Stimulated activated memory B cell treated with anti-CD40 and anti-IgM and Interleukin-4, amounts not matched to agents 10 μg/mL and 1 μg/mL and 100 μg/mL, for 72 hours (primary cell): ENCODE results near the gene OGG1.
"Not testable (repeated sequence)": the region's sequence is repeated elsewhere in the genome, so short reads cannot be mapped to it uniquely, and the experiment has no call there.

Source experiments
- ATAC-seq: fragments of 150-1000 bp; cut with Tn5 transposase; 2 replicates; pipeline ENCODE4 v1.10.0; 2021
- H3K27ac Mint-ChIP-seq: one replicate; pipeline ENCODE4 v1.8.0; 2022; ENCODE audit warnings: mild to moderate bottlenecking, mixed read lengths
- H3K27me3 Mint-ChIP-seq: one replicate; pipeline ENCODE4 v1.8.0; 2022; ENCODE audit warnings: mixed read lengths
- H3K36me3 Mint-ChIP-seq: one replicate; pipeline ENCODE4 v1.8.0; 2022; ENCODE audit warnings: mixed read lengths
- H3K4me1 Mint-ChIP-seq: one replicate; pipeline ENCODE4 v1.8.0; 2022; ENCODE audit warnings: mixed read lengths
- H3K4me3 Mint-ChIP-seq: one replicate; pipeline ENCODE4 v1.8.0; 2022; ENCODE audit warnings: mild to moderate bottlenecking, moderate library complexity, mixed read lengths
- H3K9me3 Mint-ChIP-seq: one replicate; pipeline ENCODE4 v1.8.0; 2022; ENCODE audit warnings: mixed read lengths

The OGG1 gene

DNA sequence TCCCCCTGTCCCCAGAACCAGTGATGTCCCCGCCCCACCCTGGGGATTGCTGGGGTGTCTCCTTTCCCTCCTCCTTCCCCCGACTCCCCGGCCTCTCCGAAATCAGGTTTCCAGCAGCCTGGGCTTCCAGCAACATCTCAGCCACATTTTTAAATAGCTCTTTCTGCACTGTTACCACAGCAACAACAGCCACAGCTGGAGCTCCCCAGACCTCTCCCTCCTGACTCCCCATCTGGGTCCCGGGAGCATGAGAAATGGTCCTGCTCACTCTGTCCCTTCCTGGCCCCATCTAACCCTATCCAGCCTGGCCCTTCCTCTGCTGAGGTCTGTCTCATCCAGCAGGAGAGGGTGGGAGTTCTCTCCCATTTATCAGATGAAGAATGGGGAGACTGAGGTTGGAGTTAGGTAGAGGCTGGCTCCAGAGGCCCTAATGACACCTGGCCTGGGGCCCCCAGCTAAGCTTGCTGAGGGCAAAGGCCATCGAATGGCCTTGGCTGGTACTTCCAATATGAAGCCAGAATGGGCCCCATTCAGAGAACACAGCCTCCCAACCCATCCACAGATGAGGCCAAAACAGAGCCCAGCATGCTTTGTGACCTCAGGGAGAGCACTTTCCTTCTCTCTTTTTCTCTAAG, 18.5 kb downstream of the OGG1 start:
- peaks cover 33% of the 10 kb centered on the region for H3K4me1 Mint-ChIP-seq
- peaks cover 20% of the 10 kb centered on the region for H3K27me3 Mint-ChIP-seq
- no peak for ATAC-seq
- H3K27ac Mint-ChIP-seq: peak overlapping the region; percentile 26
- H3K4me3 Mint-ChIP-seq: no peak overlapping the region
- H3K9me3 Mint-ChIP-seq: no peaks in the 10 kb centered on the region
- H3K36me3 Mint-ChIP-seq: peaks cover 5% of the 10 kb centered on the region

DNA sequence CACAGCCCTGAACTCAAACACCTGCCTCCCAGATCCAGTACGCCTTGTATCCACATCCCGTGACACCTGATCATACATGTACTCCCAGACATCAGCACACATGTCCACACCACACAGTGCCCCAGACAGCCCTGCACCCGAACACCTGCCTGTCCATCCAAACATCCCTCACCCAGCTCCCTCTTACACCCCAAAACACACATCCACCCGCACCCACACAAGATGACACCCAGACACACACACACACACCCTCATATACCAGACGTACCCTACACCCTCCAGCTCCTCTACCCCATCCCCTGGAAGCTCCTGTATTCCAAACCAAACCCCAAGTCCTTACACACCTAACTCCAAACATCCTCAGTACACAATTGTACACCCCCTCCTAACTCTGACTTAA, 19.3 kb downstream of the OGG1 start:
- ATAC-seq: no peak
- peak overlapping the region; percentile 55 for H3K4me3 Mint-ChIP-seq
- peak overlapping the region; percentile 3 for H3K27ac Mint-ChIP-seq
- peaks cover 5% of the 10 kb centered on the region for H3K36me3 Mint-ChIP-seq
- peaks cover 33% of the 10 kb centered on the region for H3K4me1 Mint-ChIP-seq
- H3K27me3 Mint-ChIP-seq: peaks cover 20% of the 10 kb centered on the region
- no peaks in the 10 kb centered on the region for H3K9me3 Mint-ChIP-seq

GRCh38 chr3:9769426-9770275, 19.9 kb downstream of the OGG1 start, which contains the start of gene CAMK1:
Gene CAMK1, minus strand, starts transcription at chr3:9769947. Its CDS starts 2,198 bp downstream, at chr3:9767749.
- Mint-ChIP-seq H3K4me1 (peaks cover 33% of the 10 kb centered on the region), H3K27me3 (peaks cover 20% of the 10 kb centered on the region), H3K36me3 (peaks cover 5% of the 10 kb centered on the region), H3K9me3 (no peaks in the 10 kb centered on the region), H3K4me3 (peak within 1 kb of the TSS; percentile 55), H3K27ac (peak within 1 kb of the TSS; percentile 3)
- ATAC-seq: peak; percentile 85

DNA sequence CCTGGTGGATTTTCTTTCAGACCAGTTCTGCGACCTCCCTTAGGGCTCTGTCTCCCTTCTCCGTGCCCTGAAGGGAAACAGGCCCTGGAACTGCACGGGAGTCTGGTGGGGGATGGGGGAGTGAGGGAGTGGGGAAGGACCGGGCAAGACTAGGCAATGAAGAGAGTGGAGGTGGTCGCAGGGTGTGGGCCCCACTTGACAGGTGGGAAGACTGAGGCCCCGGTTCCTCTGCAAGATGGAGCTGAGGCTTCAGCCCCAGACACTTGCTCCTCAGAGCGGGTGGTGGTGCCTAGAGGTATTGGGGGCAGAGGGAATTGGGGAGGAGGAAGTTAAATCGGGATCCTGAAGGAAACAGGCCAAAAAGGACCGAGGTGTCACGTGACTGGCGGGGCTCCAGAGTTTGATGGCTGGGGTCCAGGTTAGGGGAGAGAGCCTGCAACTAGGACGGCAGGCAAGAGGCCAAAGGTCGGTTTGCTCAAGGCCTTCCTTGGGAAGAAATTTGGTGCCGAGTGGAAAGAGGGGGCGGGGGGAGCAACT, 20.6 kb downstream of the OGG1 start:
- peaks cover 33% of the 10 kb centered on the region for H3K4me1 Mint-ChIP-seq
- H3K27ac Mint-ChIP-seq: peak overlapping the region; percentile 3
- no peak for ATAC-seq
- H3K27me3 Mint-ChIP-seq: peaks cover 20% of the 10 kb centered on the region
- no peaks in the 10 kb centered on the region for H3K9me3 Mint-ChIP-seq
- H3K4me3 Mint-ChIP-seq: peak overlapping the region; percentile 55
- peaks cover 5% of the 10 kb centered on the region for H3K36me3 Mint-ChIP-seq

DNA sequence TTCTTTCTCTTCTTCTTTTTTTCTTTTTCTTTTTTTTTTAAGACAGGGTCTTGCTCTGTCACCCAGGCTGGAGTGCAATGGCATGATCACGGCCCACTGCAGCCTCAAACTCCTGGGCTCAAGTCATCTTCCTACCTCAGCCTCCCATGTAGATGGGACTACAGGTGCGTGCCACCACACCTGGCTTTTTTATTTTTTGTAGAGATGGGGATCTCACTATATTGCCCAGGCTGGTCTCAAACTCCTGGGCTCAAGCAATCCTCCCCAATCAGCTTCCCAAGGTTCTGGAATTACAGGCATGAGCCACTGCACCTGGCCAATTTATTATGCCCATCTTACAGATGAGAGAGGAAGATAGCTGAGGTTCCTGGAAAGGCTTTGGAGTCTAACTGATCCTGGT, 21.3 kb downstream of the OGG1 start:
- not testable (repeated sequence) for H3K36me3 Mint-ChIP-seq, ATAC-seq, H3K9me3 Mint-ChIP-seq
- peak overlapping the region; percentile 54 for H3K4me3 Mint-ChIP-seq
- H3K27ac Mint-ChIP-seq: peak overlapping the region; percentile 3
- H3K27me3 Mint-ChIP-seq: peaks cover 20% of the 10 kb centered on the region
- peaks cover 33% of the 10 kb centered on the region for H3K4me1 Mint-ChIP-seq

DNA sequence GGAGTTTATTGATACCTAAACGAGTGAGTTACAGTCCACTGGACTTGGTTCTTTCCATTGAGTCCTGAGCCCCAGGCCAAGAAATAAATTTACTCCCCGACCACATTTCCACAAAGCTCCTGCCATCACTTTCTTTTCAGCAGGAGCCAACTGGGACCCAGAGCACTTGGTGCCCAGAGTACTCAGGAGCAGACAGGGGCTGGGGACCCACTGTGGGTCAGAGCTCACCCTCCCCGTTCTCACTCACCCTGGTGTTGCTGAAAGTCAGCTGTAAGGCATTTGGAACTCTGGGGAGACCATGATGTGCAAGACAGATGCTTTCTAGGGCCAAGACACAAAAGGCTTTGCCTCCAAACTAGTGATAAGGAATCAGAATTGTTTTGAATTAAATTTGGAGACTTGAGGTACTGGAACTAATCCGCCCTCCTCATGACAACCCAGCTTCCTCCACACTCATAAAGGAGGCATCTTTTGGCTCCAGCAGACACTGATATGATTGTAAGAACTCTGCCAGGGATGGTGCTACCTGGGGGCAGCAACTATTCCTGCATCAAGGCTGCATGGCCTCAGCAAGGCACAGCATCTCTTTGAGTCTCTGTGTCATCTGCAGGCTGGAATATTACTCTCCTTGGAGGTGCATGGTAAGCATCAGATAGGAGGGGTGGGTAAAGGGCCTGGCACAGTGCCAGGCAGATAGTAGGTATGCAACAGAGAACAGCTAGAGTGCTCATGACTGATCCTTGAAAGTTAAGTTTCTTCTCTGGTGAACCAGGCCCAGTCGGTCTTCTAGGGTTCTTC, 27.3 kb downstream of the OGG1 start:
- Mint-ChIP-seq H3K9me3 (no peaks in the 10 kb centered on the region), H3K27me3 (no peaks in the 10 kb centered on the region), H3K4me1 (peaks cover 53% of the 10 kb centered on the region), H3K27ac (peak overlapping the region; percentile 97), H3K4me3 (no peak overlapping the region), H3K36me3 (peaks cover 10% of the 10 kb centered on the region)
- ATAC-seq: no peak

DNA sequence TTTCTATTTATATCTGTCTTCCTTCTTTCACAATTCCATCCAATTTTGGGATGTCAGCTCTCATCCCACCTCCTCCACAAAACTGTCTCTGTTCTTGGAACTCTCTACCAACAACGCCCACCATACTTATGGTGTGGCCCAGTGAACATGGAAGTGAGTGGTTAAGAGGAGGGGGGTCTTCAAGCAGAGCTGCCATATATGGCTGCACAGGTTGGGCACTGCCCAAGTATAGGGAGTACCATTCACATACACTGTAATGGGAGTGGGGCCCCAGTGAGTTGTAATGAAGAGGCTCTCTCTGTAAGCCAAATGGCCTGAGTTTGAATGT, 27.9 kb downstream of the OGG1 start:
- H3K36me3 Mint-ChIP-seq: peaks cover 15% of the 10 kb centered on the region
- no peak for ATAC-seq
- H3K4me1 Mint-ChIP-seq: peaks cover 59% of the 10 kb centered on the region
- H3K9me3 Mint-ChIP-seq: no peaks in the 10 kb centered on the region
- H3K27me3 Mint-ChIP-seq: no peaks in the 10 kb centered on the region
- peak overlapping the region; percentile 97 for H3K27ac Mint-ChIP-seq
- H3K4me3 Mint-ChIP-seq: no peak overlapping the region

GRCh38 chr3:9778143-9779074, 28.7 kb downstream of the OGG1 start:
- Mint-ChIP-seq H3K9me3 (no peaks in the 10 kb centered on the region), H3K27ac (peak overlapping the region; percentile 97), H3K27me3 (no peaks in the 10 kb centered on the region), H3K4me3 (no peak overlapping the region), H3K4me1 (peaks cover 63% of the 10 kb centered on the region), H3K36me3 (peaks cover 20% of the 10 kb centered on the region)
- peak; percentile 55 for ATAC-seq

DNA sequence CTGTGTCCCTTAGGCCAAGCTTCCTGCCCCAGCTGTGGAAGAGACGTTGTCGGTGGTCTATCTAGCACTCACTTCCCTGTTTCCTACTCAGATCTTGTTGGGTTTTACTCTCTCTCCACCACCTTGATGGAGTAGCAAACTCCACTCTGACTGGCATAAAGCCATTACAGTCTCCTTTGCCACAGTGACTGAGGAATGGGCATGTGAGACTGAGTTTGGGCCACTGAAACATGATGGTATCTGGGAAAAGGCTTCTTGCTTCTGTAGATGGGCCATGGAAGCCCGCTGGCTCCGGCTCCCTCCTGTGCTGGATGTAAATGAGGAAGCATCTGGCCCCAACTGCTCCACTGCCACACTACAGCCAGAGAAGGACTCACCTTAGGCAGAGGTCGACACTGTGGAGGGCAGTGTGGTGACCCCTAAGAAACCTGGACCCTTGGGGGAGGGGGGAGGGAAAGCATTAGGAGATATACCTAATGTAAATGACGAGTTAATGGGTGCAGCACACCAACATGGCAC, 29.4 kb downstream of the OGG1 start:
- Mint-ChIP-seq H3K27me3 (no peaks in the 10 kb centered on the region), H3K9me3 (no peaks in the 10 kb centered on the region), H3K4me3 (no peak overlapping the region), H3K4me1 (peaks cover 63% of the 10 kb centered on the region), H3K27ac (peak overlapping the region; percentile 97), H3K36me3 (peaks cover 27% of the 10 kb centered on the region)
- no peak for ATAC-seq

GRCh38 chr3:9779721-9780457, 30.1 kb downstream of the OGG1 start:
- ATAC-seq: peak; percentile 93
- H3K36me3 Mint-ChIP-seq: peaks cover 29% of the 10 kb centered on the region

GRCh38 chr3:9780458-9780812, 30.7 kb downstream of the OGG1 start:
- Mint-ChIP-seq H3K9me3 (no peaks in the 10 kb centered on the region), H3K4me3 (peak overlapping the region; percentile 55), H3K27ac (peak overlapping the region; percentile 97), H3K36me3 (peaks cover 35% of the 10 kb centered on the region), H3K4me1 (peaks cover 63% of the 10 kb centered on the region), H3K27me3 (no peaks in the 10 kb centered on the region)
- ATAC-seq: peak; percentile 1

More at GRCh38 chr3:9779721-9780457, 30.1 kb downstream of the OGG1 start:
- Mint-ChIP-seq H3K4me3 (peak overlapping the region; percentile 55), H3K27ac (peak overlapping the region; percentile 97), H3K4me1 (peaks cover 63% of the 10 kb centered on the region), H3K9me3 (no peaks in the 10 kb centered on the region), H3K27me3 (no peaks in the 10 kb centered on the region)

- Mint-ChIP-seq H3K9me3 (no peaks in the 10 kb centered on the region), H3K36me3 (peaks cover 40% of the 10 kb centered on the region), H3K4me1 (peaks cover 63% of the 10 kb centered on the region), H3K27me3 (no peaks in the 10 kb centered on the region), H3K27ac (peak overlapping the region; percentile 97), H3K4me3 (peak overlapping the region; percentile 55)
- no peak for ATAC-seq
Observed at GRCh38 chr3:9780910-9781309, 31.2 kb downstream of the OGG1 start.

DNA sequence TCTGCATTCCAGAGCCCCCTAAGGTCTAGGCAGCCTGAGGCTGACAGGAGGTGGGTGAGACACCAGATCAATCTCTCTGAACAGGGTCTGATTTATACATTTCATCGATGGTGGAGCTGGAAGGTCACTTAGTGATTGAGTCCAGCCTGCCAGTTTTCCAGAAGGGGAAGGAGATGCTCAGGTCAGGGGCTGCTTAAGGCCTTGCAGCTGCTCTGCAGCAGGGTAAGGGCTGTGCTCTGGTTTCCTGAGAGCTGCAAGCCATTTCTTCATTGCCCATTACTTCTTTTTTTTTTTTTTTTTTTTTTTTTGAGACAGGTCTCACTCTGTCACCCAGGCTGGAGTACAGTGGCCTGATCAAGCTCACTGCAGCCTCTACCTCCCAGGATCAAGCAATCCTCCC, 31.8 kb downstream of the OGG1 start:
- Mint-ChIP-seq H3K36me3 (peaks cover 46% of the 10 kb centered on the region), H3K4me3 (no peak overlapping the region), H3K9me3 (no peaks in the 10 kb centered on the region), H3K4me1 (peaks cover 62% of the 10 kb centered on the region), H3K27me3 (no peaks in the 10 kb centered on the region), H3K27ac (peak overlapping the region; percentile 97)
- ATAC-seq: no peak
